T-cell (primary cell): ENCODE measurements around the gene MFNG. TPM values are rescaled to one million over a fixed set of nuclear protein-coding genes. Genes with fewer than 3 reads are reported as not detected.

Source experiments
- ATAC-seq, 4 experiments: fragments of 200-7000 bp in 3 of 4; fragments of 150-1000 bp in 1 of 4; cut with Tn5 transposase; replicated peaks in 1 of 4; 1 replicate in 3 of 4; 2 replicates in 1 of 4; pipeline ENCODE4 v1.10.0; 2021; ENCODE audit warnings: moderate library complexity in 3 of 4, mild to moderate bottlenecking in 2 of 4, moderate number of reproducible peaks in 1 of 4
- CTCF ChIA-PET, 2 donors: fragments of 300-600 bp; sonication (Branson Sonifier 250); formaldehyde crosslinking; loops; one replicate each; lab custom pipeline; 2022; ENCODE audit warnings: antibody characterized with exemption in 2 of 2; lab: Charles Lee
- POLR2A ChIA-PET, 2 donors: fragments of 300-600 bp; sonication (Branson Sonifier 250); formaldehyde crosslinking; loops; one replicate each; lab custom pipeline; 2022; ENCODE audit warnings: antibody characterized with exemption in 2 of 2; lab: Charles Lee
- DNase-seq, 35 experiments: peaks; one replicate each; pipeline versions ENCODE4 v3.0.0 to v3.0.0-alpha.2; 2013 to 2023
- H3K27ac ChIP-seq: one replicate; pipeline ENCODE4 v1.5.1; 2013; ENCODE audit warnings: low read length
- H3K27me3 ChIP-seq, 2 experiments: replicated peaks in 1 of 2; 1 replicate in 1 of 2; 2 replicates in 1 of 2; pipeline versions ENCODE4 v1.6.1 to v1.7.0; 2013; ENCODE audit warnings: low read length in 1 of 2, mixed read lengths in 1 of 2; ENCODE audit not compliant: control insufficient read depth in 2 of 2, insufficient read depth in 2 of 2; ENCODE audit errors: extremely low read depth in 1 of 2
- H3K36me3 ChIP-seq, 2 donors: 1 replicate in 1 of 2; 2 replicates in 1 of 2; pipeline versions ENCODE4 v1.6.1 to v1.7.0; 2013; ENCODE audit warnings: low read length in 1 of 2; ENCODE audit not compliant: control insufficient read depth in 2 of 2, insufficient read depth in 1 of 2; ENCODE audit errors: extremely low read depth in 1 of 2
- H3K4me1 ChIP-seq, 2 experiments: 1 replicate in 1 of 2; 2 replicates in 1 of 2; pipeline versions ENCODE4 v1.6.1 to v1.7.0; 2013; ENCODE audit warnings: low read length in 2 of 2, mixed read lengths in 1 of 2; ENCODE audit not compliant: insufficient read depth in 2 of 2, control insufficient read depth in 1 of 2; ENCODE audit errors: extremely low read depth in 1 of 2
- H3K4me3 ChIP-seq, 2 donors: 1 replicate in 1 of 2; 2 replicates in 1 of 2; pipeline versions ENCODE4 v1.5.1 to v1.7.0; 2013; ENCODE audit warnings: mild to moderate bottlenecking in 2 of 2, low read length in 1 of 2, moderate library complexity in 1 of 2; ENCODE audit not compliant: control insufficient read depth in 1 of 2; ENCODE audit errors: extremely low read depth in 1 of 2
- H3K9me3 ChIP-seq: 2 replicates; pipeline ENCODE4 v1.7.0; 2013
- H3K27ac Mint-ChIP-seq, 2 donors: one replicate each; pipeline ENCODE4 v1.8.0; 2020 to 2021; ENCODE audit warnings: mild to moderate bottlenecking in 2 of 2, mixed read lengths in 2 of 2
- H3K27me3 Mint-ChIP-seq, 2 donors: one replicate each; pipeline ENCODE4 v1.8.0; 2021 to 2022; ENCODE audit warnings: mixed read lengths in 2 of 2
- H3K36me3 Mint-ChIP-seq: one replicate; pipeline ENCODE4 v1.8.0; 2021; ENCODE audit warnings: mixed read lengths
- H3K4me1 Mint-ChIP-seq, 3 donors: one replicate each; pipeline ENCODE4 v1.8.0; 2020 to 2022; ENCODE audit warnings: mixed read lengths in 3 of 3, mild to moderate bottlenecking in 1 of 3
- H3K4me3 Mint-ChIP-seq, 3 donors: one replicate each; pipeline ENCODE4 v1.8.0; 2020 to 2022; ENCODE audit warnings: mild to moderate bottlenecking in 3 of 3, mixed read lengths in 3 of 3, moderate library complexity in 3 of 3
- H3K9me3 Mint-ChIP-seq, 3 donors: one replicate each; pipeline ENCODE4 v1.8.0; 2020 to 2022; ENCODE audit warnings: mixed read lengths in 3 of 3
- WGBS: methylation state at CpG from one replicate; pipeline ENCODE4 v1.1.5; 2013; ENCODE audit warnings: missing lambda C conversion rate; ENCODE audit not compliant: insufficient coverage; 5-methylcytosine and 5-hydroxymethylcytosine counted together
- total RNA-seq, 35 experiments: library from RNA in 6 of 35; stranded (reverse) in 6 of 35; fragments of 120-200 nt in 1 of 35; gene quantifications; one replicate each; pipeline versions ENCODE4 v1.2.1 to v1.2.4 and lab custom pipeline; 2013 to 2026

The MFNG gene
- total RNA-seq, 5 donors from 2014 or later (not counting 1 experiment from before 2014, with no cell fraction given) = 153 to 296 (median 268) TPM

DNA sequence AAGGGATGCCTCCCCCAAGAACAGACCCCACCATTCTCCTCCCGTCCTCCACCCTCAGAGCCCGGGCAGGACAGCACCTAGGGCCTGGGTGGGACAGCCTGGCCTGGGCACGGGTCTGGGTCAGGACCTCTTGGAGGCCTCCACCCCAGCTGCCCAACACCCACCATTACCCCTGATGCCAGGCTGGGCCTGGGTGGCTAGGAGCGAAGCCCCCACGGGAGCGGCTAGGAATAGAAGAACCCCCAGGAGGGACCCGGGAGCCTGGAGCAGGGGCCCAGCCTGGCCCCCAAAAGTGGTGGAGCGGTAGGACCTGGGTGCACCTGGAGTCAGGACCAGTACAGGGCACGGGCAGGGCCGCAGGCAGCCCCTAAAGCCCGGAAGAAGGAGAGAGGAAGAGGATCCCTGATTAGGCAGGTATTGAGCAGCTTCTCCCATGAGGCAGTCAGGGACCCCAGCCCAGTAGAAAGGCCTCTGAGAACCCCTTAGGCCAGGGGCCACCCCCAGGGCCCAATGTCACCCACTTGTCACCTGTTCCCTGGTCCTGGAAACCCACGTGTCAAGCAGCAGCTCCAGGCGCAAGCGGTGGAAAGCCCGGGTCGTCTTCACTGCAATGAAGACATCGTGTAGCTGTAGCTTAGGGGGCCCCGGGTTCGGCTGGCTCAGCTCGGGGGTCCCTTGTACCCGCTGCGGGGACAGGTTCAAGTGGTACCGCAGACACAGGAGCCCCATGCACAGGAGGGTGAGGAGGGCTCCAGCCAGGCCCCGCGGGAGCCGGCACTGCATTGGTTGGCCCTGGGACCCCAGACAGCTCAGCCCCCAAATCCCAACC is 575 bp downstream of the MFNG start:
- ATAC-seq (peak in 1 of 4 experiments; percentile 0), DNase-seq (peak in 11 of 35 experiments; percentile 10 to 41 (median 24))
- no peaks in the 10 kb centered on the region for H3K9me3 Mint-ChIP-seq
- peaks cover 70 to 89% (median 72%) of the 10 kb centered on the region in 3 donors for H3K4me1 Mint-ChIP-seq
- H3K4me3 Mint-ChIP-seq = peak overlapping the region; percentile 86 to 96 (median 94)
- no peaks in the 10 kb centered on the region for H3K9me3 ChIP-seq
- peak overlapping the region; percentile 98 for H3K27ac Mint-ChIP-seq
- peaks cover 16 to 92% of the 10 kb centered on the region in 2 experiments for H3K4me1 ChIP-seq
- ChIA-PET CTCF (interaction anchor here (0.6 to 2.1 kb wide), 4 partner anchors 12 to 123 kb away, joined by 4 to 7 read pairs (median 4); partner anchors contain the start of gene GGA1 (in 1 of the 2)), POLR2A (interaction anchor here in 1 of 2 donors (0.7 kb wide), 1 partner anchor 16 kb away, joined by 3 read pairs; no protein-coding TSS in a partner anchor)
- peaks cover 15% of the 10 kb centered on the region for H3K36me3 Mint-ChIP-seq
- peak overlapping the region; percentile 89 to 98 for H3K4me3 ChIP-seq
- H3K27me3 Mint-ChIP-seq = no peaks in the 10 kb centered on the region
- H3K27me3 ChIP-seq = no peaks in the 10 kb centered on the region
- H3K27ac ChIP-seq = peak overlapping the region; percentile 73
- WGBS = 0% methylated on average over 22 of the region's 26 CpGs
- H3K36me3 ChIP-seq = peaks cover 6 to 22% of the 10 kb centered on the region in 2 donors

DNA sequence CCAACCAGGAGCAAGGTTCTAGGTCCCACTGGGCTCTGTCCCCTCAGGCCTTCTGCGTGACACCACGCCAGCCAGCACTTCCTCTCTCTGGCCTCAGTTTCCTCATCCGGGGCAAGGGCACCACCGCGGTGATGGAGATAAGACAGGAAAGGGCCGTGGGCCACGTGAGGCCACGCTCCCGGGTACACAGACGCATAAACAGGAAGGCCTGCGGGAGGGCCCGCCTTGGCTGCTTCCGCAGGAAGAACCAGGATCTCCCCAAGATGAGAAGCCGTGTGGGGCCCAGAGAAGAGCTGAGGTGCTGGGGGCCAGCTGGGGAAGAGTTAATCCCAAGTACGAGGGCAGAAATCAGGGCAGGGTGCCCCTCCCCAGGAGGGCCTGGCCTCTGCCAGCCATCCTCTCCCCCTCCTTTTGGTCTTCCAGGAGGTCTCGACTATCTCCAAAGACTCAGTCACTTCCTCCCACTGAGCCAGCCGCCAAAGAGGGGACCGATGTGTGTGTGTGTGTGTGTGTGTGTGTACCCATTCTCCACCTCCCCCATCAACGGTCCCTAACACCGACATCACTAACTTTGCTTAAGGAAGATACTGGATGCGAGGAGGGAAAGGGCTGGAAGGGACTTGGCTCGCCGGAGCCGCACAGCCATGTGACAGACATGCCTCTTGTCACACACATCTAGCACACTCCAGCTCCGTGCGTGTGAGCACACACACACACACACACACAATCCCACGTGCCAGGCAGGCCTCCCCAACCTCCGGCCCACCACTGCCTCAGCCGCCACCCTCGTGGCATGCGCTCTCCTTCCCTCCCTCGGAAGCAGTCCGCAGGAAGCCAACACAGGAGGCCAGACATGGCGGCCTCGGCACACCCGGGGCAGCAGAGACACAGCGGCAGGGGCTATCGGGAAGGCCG is 1.4 kb downstream of the MFNG start:
- DNase-seq = peak; percentile 71 to 89 (median 78)
- no peaks in the 10 kb centered on the region for H3K9me3 ChIP-seq
- peak overlapping the region; percentile 89 to 98 for H3K4me3 ChIP-seq
- Mint-ChIP-seq H3K9me3 (no peaks in the 10 kb centered on the region), H3K4me1 (peaks cover 62 to 81% (median 65%) of the 10 kb centered on the region in 3 donors), H3K27me3 (no peaks in the 10 kb centered on the region), H3K36me3 (peaks cover 19% of the 10 kb centered on the region), H3K27ac (peak overlapping the region; percentile 98), H3K4me3 (peak overlapping the region; percentile 86 to 96 (median 94))
- H3K36me3 ChIP-seq = peaks cover 7 to 31% of the 10 kb centered on the region in 2 donors
- under 1% methylated on average over 33 of the region's 39 CpGs for WGBS
- H3K4me1 ChIP-seq = peaks cover 16 to 92% of the 10 kb centered on the region in 2 experiments
- peak overlapping the region; percentile 73 for H3K27ac ChIP-seq
- no peaks in the 10 kb centered on the region for H3K27me3 ChIP-seq
- CTCF ChIA-PET = interaction anchor here in 1 of 2 donors (2.1 kb wide), 1 partner anchor 13 kb away, joined by 7 read pairs; no protein-coding TSS in a partner anchor
- ATAC-seq = peak; percentile 78 to 82 (median 80)
- POLR2A ChIA-PET = interaction anchor here in 1 of 2 donors (0.6 to 0.9 kb wide), 2 partner anchors 123 to 405 kb away, joined by 3 to 4 read pairs; partner anchors contain the start of gene GGA1

DNA sequence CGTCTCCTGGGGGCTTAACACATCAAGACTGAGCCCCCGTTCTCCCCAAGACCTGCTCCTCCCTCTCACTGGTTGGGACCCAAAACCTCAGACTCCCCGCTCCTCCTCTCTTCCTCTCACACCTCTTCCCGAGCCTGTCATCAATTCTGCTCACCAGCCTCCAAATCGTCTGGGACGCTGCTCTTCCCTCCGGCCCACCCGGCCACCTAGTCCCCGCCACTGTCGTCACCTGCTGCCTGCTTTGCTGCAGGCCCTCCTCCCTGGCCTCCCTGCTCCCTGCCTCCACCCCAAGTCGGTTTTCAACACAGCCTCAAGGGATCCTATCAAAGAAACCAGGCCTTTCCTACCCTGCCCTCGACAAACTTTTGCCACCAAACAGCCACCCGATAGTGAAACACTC is 3.1 kb downstream of the MFNG start:
- Histone ChIP-seq H3K4me1 (peaks cover 16 to 75% of the 10 kb centered on the region in 2 experiments), H3K9me3 (no peaks in the 10 kb centered on the region), H3K36me3 (peaks cover 11 to 47% of the 10 kb centered on the region in 2 donors), H3K27me3 (no peaks in the 10 kb centered on the region), H3K4me3 (no peak overlapping the region), H3K27ac (peak overlapping the region; percentile 73)
- Mint-ChIP-seq H3K27me3 (no peaks in the 10 kb centered on the region), H3K4me3 (peak overlapping the region; percentile 86 to 96 (median 94)), H3K27ac (peak overlapping the region; percentile 93 to 98), H3K36me3 (peaks cover 28% of the 10 kb centered on the region), H3K9me3 (no peaks in the 10 kb centered on the region), H3K4me1 (peaks cover 48 to 64% (median 51%) of the 10 kb centered on the region in 3 donors)
- ChIA-PET POLR2A (no interaction called here), CTCF (no interaction called here)
- 82% methylated on average over 11 of the region's 13 CpGs for WGBS
- no peak for DNase-seq
- no peak for ATAC-seq

DNA sequence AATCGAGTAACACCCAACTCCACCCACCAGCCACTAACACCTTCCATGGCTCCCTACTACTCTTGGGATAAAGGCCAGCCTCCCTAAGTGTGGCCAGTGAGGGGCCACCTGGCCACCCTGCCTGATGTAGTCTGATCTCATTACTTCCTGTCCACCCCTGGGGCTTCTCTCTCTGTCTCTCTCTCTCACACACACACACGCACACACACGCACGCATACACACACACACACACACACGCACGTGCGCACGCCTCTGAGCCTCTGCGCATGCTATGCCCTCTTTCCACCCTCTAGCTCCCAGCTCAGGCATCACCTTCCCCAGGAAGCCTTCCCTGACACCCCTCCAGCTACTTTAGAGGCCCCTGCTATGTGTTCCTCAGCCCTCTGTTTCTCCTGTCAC is 3.9 kb downstream of the MFNG start:
- Mint-ChIP-seq H3K4me3 (peak overlapping the region; percentile 25 to 96 (median 86)), H3K36me3 (peaks cover 28% of the 10 kb centered on the region), H3K9me3 (no peaks in the 10 kb centered on the region), H3K27me3 (no peaks in the 10 kb centered on the region), H3K27ac (peak overlapping the region; percentile 93 to 98), H3K4me1 (peaks cover 43 to 56% (median 45%) of the 10 kb centered on the region in 3 donors)
- Histone ChIP-seq H3K4me1 (peaks cover 14 to 67% of the 10 kb centered on the region in 2 experiments), H3K27me3 (no peaks in the 10 kb centered on the region), H3K36me3 (peaks cover 13 to 55% of the 10 kb centered on the region in 2 donors), H3K9me3 (no peaks in the 10 kb centered on the region), H3K4me3 (no peak overlapping the region), H3K27ac (no peak overlapping the region)
- WGBS = 87% methylated on average over 9 of the region's 9 CpGs
- ChIA-PET POLR2A (no interaction called here), CTCF (no interaction called here)
- DNase-seq (no peak), ATAC-seq (no peak)

DNA sequence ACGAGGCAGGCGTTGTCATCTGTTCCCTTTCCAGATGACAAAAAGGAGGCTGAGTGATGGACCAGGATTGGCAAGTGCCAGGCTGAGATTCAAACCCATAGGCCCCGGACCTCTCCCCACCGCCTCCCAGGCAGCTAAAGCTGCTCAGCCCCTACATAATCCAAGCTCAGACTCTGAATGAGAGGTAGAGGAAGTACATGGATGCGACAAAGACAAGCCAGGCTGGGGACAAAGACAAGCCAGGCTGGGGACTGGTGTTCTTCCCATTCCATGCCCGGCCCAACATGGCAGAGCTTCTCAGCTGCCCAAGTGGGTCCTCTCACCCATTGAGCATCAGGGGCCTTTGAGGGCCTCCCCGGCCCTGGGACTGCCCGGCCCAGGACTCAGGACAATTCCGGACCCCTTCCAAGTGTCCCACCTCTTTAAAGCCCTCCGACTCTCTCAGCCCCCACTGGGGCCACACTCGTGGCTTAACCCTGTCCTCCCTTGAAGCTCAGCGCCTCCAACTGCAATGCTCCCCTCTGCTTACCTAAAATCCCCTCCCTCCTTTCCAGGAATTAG is 4.8 kb downstream of the MFNG start:
- H3K9me3 ChIP-seq = no peaks in the 10 kb centered on the region
- no peak for DNase-seq
- H3K27ac ChIP-seq = no peak overlapping the region
- peaks cover 6 to 59% of the 10 kb centered on the region in 2 experiments for H3K4me1 ChIP-seq
- POLR2A ChIA-PET = no interaction called here
- H3K27me3 ChIP-seq = no peaks in the 10 kb centered on the region
- Mint-ChIP-seq H3K36me3 (peaks cover 34% of the 10 kb centered on the region), H3K4me3 (peak overlapping the region in 1 of 3 donors; percentile 86), H3K4me1 (peaks cover 37 to 48% (median 37%) of the 10 kb centered on the region in 3 donors), H3K9me3 (no peaks in the 10 kb centered on the region), H3K27me3 (no peaks in the 10 kb centered on the region), H3K27ac (peak overlapping the region; percentile 93 to 98)
- H3K36me3 ChIP-seq = peaks cover 17 to 63% of the 10 kb centered on the region in 2 donors
- 90% methylated on average over 6 of the region's 12 CpGs for WGBS
- no peak overlapping the region for H3K4me3 ChIP-seq
- CTCF ChIA-PET = no interaction called here
- ATAC-seq = no peak
